ENCODE data around the gene WSB1. TPM values are rescaled to one million over a fixed set of nuclear protein-coding genes. Genes with fewer than 3 reads are reported as not detected.

Gene WSB1
- total and polyA plus RNA-seq, 4 donors: 26.6 to 86.2 (median 45.8) TPM

DNA sequence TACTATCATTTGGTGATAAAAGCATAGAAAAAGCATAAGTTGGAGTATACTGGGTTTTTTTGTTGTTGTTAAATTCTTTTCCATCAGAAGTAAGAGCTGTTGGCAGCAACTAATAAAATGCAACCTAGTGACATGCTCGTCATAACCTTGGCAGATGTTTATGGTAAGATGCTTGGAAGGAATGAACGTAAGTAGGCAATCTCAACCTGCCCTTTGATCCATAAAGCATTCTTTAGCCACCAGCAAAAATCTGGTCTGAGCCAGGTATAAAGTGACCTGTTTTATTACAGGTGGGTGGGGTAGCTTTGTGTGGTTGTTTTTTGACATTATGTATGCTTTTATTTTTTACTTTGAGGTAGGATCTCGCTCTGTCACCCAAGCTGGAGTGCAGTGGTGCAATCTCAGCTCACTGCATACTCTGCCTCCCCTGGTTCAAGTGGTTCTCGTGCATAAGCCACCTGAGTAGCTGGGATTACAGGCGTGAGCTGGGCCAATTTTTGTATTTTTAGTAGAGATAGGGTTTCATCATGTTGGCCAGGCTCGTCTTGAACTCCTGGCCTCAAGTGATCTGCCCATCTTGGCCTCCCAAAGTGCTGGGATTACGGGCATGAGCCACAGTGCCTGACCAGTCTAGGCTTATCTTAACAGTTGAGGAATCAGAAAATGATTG is 22.0 kb downstream of the WSB1 start (continued):
- TF ChIP-seq REST (IDR thresholded peaks at IDR 0.05) (no peak), YY1 (IDR thresholded peaks at IDR 0.05) (no peak), HNF4G (IDR thresholded peaks at IDR 0.05) (no peak), GABPA (IDR thresholded peaks at IDR 0.05 in 1 of 2, conservative IDR thresholded peaks at IDR 0.05 in 1 of 2) (no peak), HNF4A (conservative IDR thresholded peaks at IDR 0.05) (no peak), EGR1 (IDR thresholded peaks at IDR 0.05; ENCODE audit: low read depth in 2 of 2) (no peak), RAD21 (IDR thresholded peaks at IDR 0.05) (no peak), NR2F2 (IDR thresholded peaks at IDR 0.05) (no peak), TAF1 (conservative IDR thresholded peaks at IDR 0.05) (no peak), JUND (IDR thresholded peaks at IDR 0.05) (no peak), FOXA1 (IDR thresholded peaks at IDR 0.05) (no peak), SP1 (IDR thresholded peaks at IDR 0.05) (no peak)
- TF ChIP-seq, protein P1, sequence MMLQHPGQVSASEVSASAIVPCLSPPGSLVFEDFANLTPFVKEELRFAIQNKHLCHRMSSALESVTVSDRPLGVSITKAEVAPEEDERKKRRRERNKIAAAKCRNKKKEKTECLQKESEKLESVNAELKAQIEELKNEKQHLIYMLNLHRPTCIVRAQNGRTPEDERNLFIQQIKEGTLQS (IDR thresholded peaks at IDR 0.05): no peak

- Histone ChIP-seq H3K9ac (ENCODE audit: low read depth in 1 of 2, low read length in 2 of 2) (no peak overlapping the region), H3K4me3 (ENCODE audit: low read depth in 1 of 3, low read length in 3 of 3) (no peak overlapping the region), H3K4me1 (ENCODE audit: control insufficient read depth in 4 of 4, insufficient read depth in 4 of 4, low read length in 3 of 4) (peaks cover 0 to 10% (median 5%) of the 10 kb centered on the region in 4 donors), H3K27ac (ENCODE audit: low read depth in 1 of 2, low read length in 2 of 2) (no peak overlapping the region), H3K36me3 (ENCODE audit: control insufficient read depth in 4 of 4, insufficient read depth in 3 of 4, low read depth in 1 of 4, low read length in 3 of 4) (peaks cover 8 to 35% (median 26%) of the 10 kb centered on the region in 4 donors), H3K9me3 (ENCODE audit: control insufficient read depth in 4 of 4, low read length in 3 of 4) (no peaks in the 10 kb centered on the region), H3K27me3 (ENCODE audit: control insufficient read depth in 4 of 4, insufficient read depth in 4 of 4, low read length in 3 of 4) (no peaks in the 10 kb centered on the region)
- TF ChIP-seq NR2F2 (IDR thresholded peaks at IDR 0.05): no peak
- no peak for TF ChIP-seq TAF1 (conservative IDR thresholded peaks at IDR 0.05)
- WGBS: 85% methylated on average over 4 of the region's 4 CpGs
- no peak for DNase-seq (ENCODE audit: low spot score)
Observed at GRCh38 chr17:27318228-27318627, 24.3 kb downstream of the WSB1 start.

- Histone ChIP-seq H3K4me1 (ENCODE audit: control insufficient read depth in 4 of 4, insufficient read depth in 4 of 4, low read length in 3 of 4) (peaks cover 0 to 10% (median 5%) of the 10 kb centered on the region in 4 donors), H3K27me3 (ENCODE audit: control insufficient read depth in 4 of 4, insufficient read depth in 4 of 4, low read length in 3 of 4) (no peaks in the 10 kb centered on the region), H3K36me3 (ENCODE audit: control insufficient read depth in 4 of 4, insufficient read depth in 3 of 4, low read depth in 1 of 4, low read length in 3 of 4) (peaks cover 6 to 33% (median 22%) of the 10 kb centered on the region in 4 donors), H3K9ac (ENCODE audit: low read depth in 1 of 2, low read length in 2 of 2) (no peak overlapping the region), H3K9me3 (ENCODE audit: control insufficient read depth in 4 of 4, low read length in 3 of 4) (no peaks in the 10 kb centered on the region), H3K27ac (ENCODE audit: low read depth in 1 of 2, low read length in 2 of 2) (no peak overlapping the region), H3K4me3 (ENCODE audit: low read depth in 1 of 3, low read length in 3 of 3) (no peak overlapping the region)
- 94% methylated on average over 6 of the region's 6 CpGs for WGBS
- no peak for TF ChIP-seq FOXA2 (IDR thresholded peaks at IDR 0.05)
- TF ChIP-seq, protein P2, sequence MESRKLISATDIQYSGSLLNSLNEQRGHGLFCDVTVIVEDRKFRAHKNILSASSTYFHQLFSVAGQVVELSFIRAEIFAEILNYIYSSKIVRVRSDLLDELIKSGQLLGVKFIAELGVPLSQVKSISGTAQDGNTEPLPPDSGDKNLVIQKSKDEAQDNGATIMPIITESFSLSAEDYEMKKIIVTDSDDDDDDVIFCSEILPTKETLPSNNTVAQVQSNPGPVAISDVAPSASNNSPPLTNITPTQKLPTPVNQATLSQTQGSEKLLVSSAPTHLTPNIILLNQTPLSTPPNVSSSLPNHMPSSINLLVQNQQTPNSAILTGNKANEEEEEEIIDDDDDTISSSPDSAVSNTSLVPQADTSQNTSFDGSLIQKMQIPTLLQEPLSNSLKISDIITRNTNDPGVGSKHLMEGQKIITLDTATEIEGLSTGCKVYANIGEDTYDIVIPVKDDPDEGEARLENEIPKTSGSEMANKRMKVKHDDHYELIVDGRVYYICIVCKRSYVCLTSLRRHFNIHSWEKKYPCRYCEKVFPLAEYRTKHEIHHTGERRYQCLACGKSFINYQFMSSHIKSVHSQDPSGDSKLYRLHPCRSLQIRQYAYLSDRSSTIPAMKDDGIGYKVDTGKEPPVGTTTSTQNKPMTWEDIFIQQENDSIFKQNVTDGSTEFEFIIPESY (IDR thresholded peaks at IDR 0.05): no peak
- TF ChIP-seq GABPA (IDR thresholded peaks at IDR 0.05 in 1 of 2, conservative IDR thresholded peaks at IDR 0.05 in 1 of 2): no peak
- no peak for TF ChIP-seq CTCF (IDR thresholded peaks at IDR 0.05; ENCODE audit: low read depth, low read length, missing input control)
- no peak for DNase-seq (ENCODE audit: low spot score)
Observed at GRCh38 chr17:27318633-27319032, 24.7 kb downstream of the WSB1 start.

Data from liver (tissue), 9 donors.